Panc1 (cell line): ENCODE results near the gene CDC37. TPM values are rescaled to one million over a fixed set of nuclear protein-coding genes. Genes with fewer than 3 reads are reported as not detected.

Experiments used
- ATAC-seq: fragments of 200-7000 bp; cut with Tn5 transposase; 2 replicates; pipeline ENCODE4 v1.9.1; 2020; ENCODE audit warnings: mild to moderate bottlenecking, moderate library complexity
- BruUV-seq: library from RNA; stranded (reverse); fragments of 400-500 nt; replicated peaks from 2 replicates; lab custom pipeline; 2021; lab: Mats Ljungman, UMichigan
- CTCF ChIA-PET: fragments of 300-600 bp; sonication (Branson Sonifier 250); formaldehyde crosslinking; loops from one replicate; lab custom pipeline; 2022; ENCODE audit warnings: antibody characterized with exemption; lab: Charles Lee
- POLR2A ChIA-PET: fragments of 300-600 bp; sonication (Branson Sonifier 250); formaldehyde crosslinking; loops from one replicate; lab custom pipeline; 2022; ENCODE audit warnings: antibody characterized with exemption; lab: Charles Lee
- DNase-seq: peaks from one replicate; pipeline ENCODE4 v3.0.0-alpha.2; 2010; ENCODE audit warnings: low read depth, low spot score
- H3K27ac ChIP-seq: 2 replicates; pipeline ENCODE4 v1.5.1; 2011; ENCODE audit warnings: mild to moderate bottlenecking, low read length, inconsistent platforms
- H3K27me3 ChIP-seq: fragments of 200-500 bp; sonication (Bioruptor generic); 2 replicates; pipeline ENCODE4 v1.6.0; 2014; ENCODE audit warnings: low read length, inconsistent platforms; ENCODE audit not compliant: control insufficient read depth, insufficient read depth
- H3K36me3 ChIP-seq: fragments of 200-500 bp; sonication (Bioruptor generic); 2 replicates; pipeline ENCODE4 v1.5.1; 2014; ENCODE audit warnings: inconsistent platforms, mild to moderate bottlenecking, low read length, moderate library complexity; ENCODE audit not compliant: control insufficient read depth, insufficient read depth
- H3K4me1 ChIP-seq: 2 replicates; pipeline ENCODE4 v1.5.1; 2011; ENCODE audit warnings: inconsistent platforms, mild to moderate bottlenecking, low read length, moderate library complexity; ENCODE audit not compliant: control insufficient read depth, insufficient read depth
- H3K4me3 ChIP-seq, 2 experiments: 2 replicates each; pipeline ENCODE4 v1.5.1; 2011 to 2012; ENCODE audit warnings: low read depth in 2 of 2, low read length in 2 of 2, mild to moderate bottlenecking in 2 of 2, inconsistent platforms in 1 of 2, moderate library complexity in 1 of 2
- H3K9me3 ChIP-seq: fragments of 200-500 bp; sonication (Bioruptor generic); 2 replicates; pipeline ENCODE4 v1.5.1; 2014; ENCODE audit warnings: low read depth, mild to moderate bottlenecking, inconsistent platforms, low read length, moderate library complexity; ENCODE audit not compliant: control insufficient read depth, insufficient read depth
- CTCF ChIP-seq: fragments of 450-650 bp; IDR thresholded peaks from 2 replicates; pipeline ENCODE4 v1.5.1; 2017; ENCODE audit warnings: mild to moderate bottlenecking
- POLR2AphosphoS5 ChIP-seq: IDR thresholded peaks from 2 replicates; pipeline ENCODE4 v1.6.1; 2012; ENCODE audit warnings: mild to moderate bottlenecking, low read depth, low read length, moderate library complexity
- REST ChIP-seq, 2 experiments: IDR thresholded peaks; 2 replicates each; pipeline ENCODE4 v1.6.1; 2011 to 2012; ENCODE audit warnings: low read depth in 2 of 2, control low read depth in 1 of 2, low read length in 1 of 2, mild to moderate bottlenecking in 1 of 2, moderate library complexity in 1 of 2; ENCODE audit not compliant: insufficient read depth in 1 of 2
- SIN3A ChIP-seq: IDR thresholded peaks from 2 replicates; pipeline ENCODE4 v1.6.1; 2012; ENCODE audit warnings: low read depth, mild to moderate bottlenecking, low read length, moderate library complexity, borderline replicate concordance; ENCODE audit not compliant: insufficient read depth
- TCF7L2 ChIP-seq: IDR thresholded peaks from 2 replicates; pipeline ENCODE4 v1.6.1; 2011; ENCODE audit warnings: mild to moderate bottlenecking, low read depth, low read length, inconsistent platforms
- in situ Hi-C: cut with HindIII; loops from 2 replicates; pipeline ENCODE4 v1.10.0; 2016; ENCODE audit warnings: low sequenced_read_pairs, low pct_unique_long_range_greater_than_20kb
- intact Hi-C: fragments of 100-400 bp; cut with micrococcal nuclease; formaldehyde crosslinking; loops from one replicate; pipeline ENCODE4 v1.10.0; 2022; ENCODE audit not compliant: unreplicated experiment
- total RNA-seq: library from RNA; stranded (reverse); gene quantifications from one replicate; pipeline ENCODE4 v1.2.1, GENCODE V29; 2021; ENCODE audit not compliant: unreplicated experiment

Gene CDC37
- total RNA-seq, 1 experiment from 2014 or later: 162 TPM

DNA sequence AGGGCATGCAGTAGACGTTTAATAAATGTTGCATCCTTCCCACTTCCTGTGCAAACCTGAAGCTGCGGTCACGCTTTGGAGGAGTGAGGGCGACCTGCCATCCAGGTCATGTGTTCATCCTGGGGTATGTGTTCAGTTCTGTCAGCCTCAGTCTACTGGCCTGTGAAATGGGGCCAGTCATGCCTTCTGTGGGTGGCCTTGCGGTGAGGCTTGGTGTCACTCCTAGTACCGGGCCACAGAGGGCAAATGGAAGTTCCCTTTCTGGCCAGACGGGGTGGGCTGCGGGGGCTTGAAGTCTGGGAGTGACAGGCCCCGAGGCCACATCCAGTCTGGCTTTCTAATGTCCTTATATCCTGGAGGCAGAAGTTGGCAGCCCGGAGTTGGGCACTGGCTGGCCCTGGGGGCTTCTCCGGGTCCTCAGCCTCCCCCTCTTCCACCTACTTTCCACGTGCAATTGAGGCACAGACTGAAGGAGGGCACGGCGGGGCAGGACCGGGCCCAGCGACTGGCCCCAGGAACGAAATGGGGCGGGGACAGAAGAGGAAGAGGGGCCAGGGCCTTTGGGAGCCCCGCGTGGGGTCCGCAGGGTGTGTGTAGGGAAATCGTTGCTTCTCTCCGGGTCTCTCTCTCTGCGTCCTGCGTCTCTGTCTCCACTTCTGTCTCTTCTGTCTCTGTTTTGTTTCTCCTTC lies 28.1 kb upstream of the CDC37 start:
- Histone ChIP-seq H3K36me3 (no peaks in the 10 kb centered on the region), H3K27me3 (no peaks in the 10 kb centered on the region), H3K9me3 (no peaks in the 10 kb centered on the region), H3K27ac (peak overlapping the region; percentile 75), H3K4me3 (peak overlapping the region; percentile 49 to 65), H3K4me1 (peaks cover 17% of the 10 kb centered on the region)
- POLR2A ChIA-PET: no interaction called here
- CTCF ChIA-PET: interaction anchor here (0.6 kb wide), 2 partner anchors 13 to 76 kb away, joined by 4 to 11 read pairs; no protein-coding TSS in a partner anchor
- in situ Hi-C loops (no loop called here), intact Hi-C loops (no loop called here)
- ATAC-seq (peak; percentile 34), DNase-seq (no peak)
- TF ChIP-seq REST (IDR thresholded peaks at IDR 0.05; ENCODE audit: insufficient read depth in 1 of 2, low read depth in 2 of 2, low read length in 1 of 2): no peak
- no peak for TF ChIP-seq CTCF
- no peak for TF ChIP-seq POLR2AphosphoS5
- no peak for TF ChIP-seq SIN3A
- no peak for TF ChIP-seq TCF7L2
- BruUV-seq: no TSS peak

- CTCF ChIA-PET: no interaction called here
- H3K36me3 ChIP-seq: no peaks in the 10 kb centered on the region
- H3K27ac ChIP-seq: peak overlapping the region; percentile 81
- intact Hi-C loops (no loop called here), in situ Hi-C loops (no loop called here)
- ATAC-seq (peak; percentile 84), DNase-seq (no peak)
- no peak for TF ChIP-seq REST (IDR thresholded peaks at IDR 0.05; ENCODE audit: insufficient read depth in 1 of 2, low read depth in 2 of 2, low read length in 1 of 2)
- no peak for TF ChIP-seq SIN3A
- no peak for TF ChIP-seq TCF7L2
- TF ChIP-seq POLR2AphosphoS5: no peak
- TF ChIP-seq CTCF: no peak
- POLR2A ChIA-PET: no interaction called here
- H3K4me1 ChIP-seq: peaks cover 17% of the 10 kb centered on the region
- BruUV-seq: no TSS peak
- peak overlapping the region; percentile 49 to 65 for H3K4me3 ChIP-seq
- no peaks in the 10 kb centered on the region for H3K27me3 ChIP-seq
- H3K9me3 ChIP-seq: no peaks in the 10 kb centered on the region
Observed at GRCh38 chr19:10430505-10431253, 27.3 kb upstream of the CDC37 start.
